GM12801 (cell line): Measurements from ENCODE around the gene PIK3R4.

Experiments
- CTCF ChIP-seq: IDR thresholded peaks from one replicate; pipeline ENCODE4 v1.5.1; 2011; ENCODE audit warnings: control low read depth; ENCODE audit not compliant: insufficient read length; ENCODE audit errors: extremely low read depth

Gene PIK3R4

GRCh38 chr3:130758624-130759369 is 12.2 kb upstream of the PIK3R4 start:
- no peak for TF ChIP-seq CTCF

- no peak for TF ChIP-seq CTCF
Measured at GRCh38 chr3:130757611-130758150, 11.1 kb upstream of the PIK3R4 start.

- TF ChIP-seq CTCF: no peak
Measured at GRCh38 chr3:130755666-130756065, 9.0 kb upstream of the PIK3R4 start.

- TF ChIP-seq CTCF: no peak
Measured at GRCh38 chr3:130748981-130749380, 2.4 kb upstream of the PIK3R4 start.

- no peak for TF ChIP-seq CTCF
Measured at GRCh38 chr3:130748467-130748861, 1.8 kb upstream of the PIK3R4 start.

- TF ChIP-seq CTCF: no peak
Measured at GRCh38 chr3:130743354-130743753, 3.3 kb downstream of the PIK3R4 start.

GRCh38 chr3:130741946-130742610 is 4.6 kb downstream of the PIK3R4 start:
- no peak for TF ChIP-seq CTCF
